H1 (cell line): Measurements from ENCODE around the gene DHX9. TPM values are rescaled to one million over a fixed set of nuclear protein-coding genes. Genes with fewer than 3 reads are reported as not detected.

Source experiments
- CTCF ChIA-PET: fragments of 300-600 bp; sonication (Branson Sonifier 250); formaldehyde crosslinking; loops from one replicate; lab custom pipeline; 2021; ENCODE audit not compliant: partially characterized antibody; lab: Charles Lee
- POLR2A ChIA-PET: fragments of 300-600 bp; sonication (Branson Sonifier 250); formaldehyde crosslinking; loops from one replicate; lab custom pipeline; 2021; ENCODE audit warnings: inconsistent platforms; ENCODE audit not compliant: partially characterized antibody; lab: Charles Lee
- DNase-seq, 2 experiments: peaks; one replicate each; pipeline versions ENCODE4 v3.0.0 to v3.0.0-alpha.2; 2010 to 2022; ENCODE audit warnings: low spot score in 2 of 2, low read depth in 1 of 2, mixed read lengths in 1 of 2
- FAIRE-seq: peaks from 2 replicates; lab custom pipeline; 2011; peaks lifted over from hg19 to GRCh38; lab: Jason Lieb, UNC
- H2AFZ ChIP-seq: 2 replicates; pipeline ENCODE4 v1.8.1; 2012; ENCODE audit warnings: low read length, inconsistent platforms
- H2AK5ac ChIP-seq: 2 replicates; pipeline ENCODE4 v1.6.1; 2013; ENCODE audit warnings: low read depth, low read length
- H2BK120ac ChIP-seq: replicated peaks from 2 replicates; pipeline ENCODE3; 2013; ENCODE audit warnings: low read depth, low read length, inconsistent platforms
- H2BK12ac ChIP-seq: 2 replicates; pipeline ENCODE4 v1.6.1; 2013; ENCODE audit warnings: low read depth, low read length
- H2BK15ac ChIP-seq: 2 replicates; pipeline ENCODE4 v1.6.1; 2013; ENCODE audit warnings: low read length
- H2BK20ac ChIP-seq: 2 replicates; pipeline ENCODE4 v1.6.1; 2013; ENCODE audit warnings: low read length
- H2BK5ac ChIP-seq: 2 replicates; pipeline ENCODE4 v1.6.1; 2013; ENCODE audit warnings: low read depth, low read length
- H3K14ac ChIP-seq: 2 replicates; pipeline ENCODE4 v1.6.1; 2013; ENCODE audit warnings: inconsistent platforms; ENCODE audit not compliant: insufficient read length
- H3K18ac ChIP-seq: 2 replicates; pipeline ENCODE4 v1.6.1; 2013; ENCODE audit warnings: low read length; ENCODE audit errors: extremely low read depth
- H3K23ac ChIP-seq: 2 replicates; pipeline ENCODE4 v1.6.1; 2013; ENCODE audit warnings: inconsistent platforms; ENCODE audit not compliant: insufficient read length
- H3K23me2 ChIP-seq: 2 replicates; pipeline ENCODE4 v1.6.1; 2013; ENCODE audit warnings: low read depth, low read length
- H3K27ac ChIP-seq: 2 replicates; pipeline ENCODE4 v1.6.1; 2011; ENCODE audit warnings: low read depth, low read length, inconsistent platforms
- H3K27me3 ChIP-seq, 4 experiments: replicated peaks in 1 of 4; 1 replicate in 1 of 4; 2 replicates in 3 of 4; pipeline versions ENCODE4 v1.6.1 to v1.8.1; 2011 to 2013; ENCODE audit warnings: low read length in 3 of 4, mild to moderate bottlenecking in 3 of 4, inconsistent platforms in 2 of 4, mixed read lengths in 2 of 4, moderate library complexity in 1 of 4; ENCODE audit not compliant: control insufficient read depth in 3 of 4, insufficient read depth in 3 of 4; ENCODE audit errors: extremely low read depth in 1 of 4
- H3K36me3 ChIP-seq, 4 experiments: 2 replicates each; pipeline versions ENCODE4 v1.6.1 to v1.8.1; 2011 to 2013; ENCODE audit warnings: mild to moderate bottlenecking in 4 of 4, low read length in 3 of 4, moderate library complexity in 2 of 4, control low read depth in 1 of 4, inconsistent platforms in 1 of 4; ENCODE audit not compliant: insufficient read depth in 4 of 4, control insufficient read depth in 2 of 4
- H3K4ac ChIP-seq: replicated peaks from 2 replicates; pipeline ENCODE3; 2013; ENCODE audit warnings: low read length, low read depth, mixed read lengths, inconsistent platforms; ENCODE audit not compliant: insufficient read length
- H3K4me1 ChIP-seq, 4 experiments: replicated peaks in 1 of 4; 1 replicate in 1 of 4; 2 replicates in 3 of 4; pipeline versions ENCODE4 v1.6.1 to v1.8.1; 2011 to 2013; ENCODE audit warnings: low read length in 3 of 4, inconsistent platforms in 2 of 4, mixed read lengths in 1 of 4; ENCODE audit not compliant: insufficient read depth in 4 of 4, control insufficient read depth in 3 of 4
- H3K4me2 ChIP-seq, 2 experiments: 2 replicates each; pipeline versions ENCODE4 v1.6.1 to v1.8.1; 2011 to 2013; ENCODE audit warnings: low read depth in 2 of 2, low read length in 2 of 2, control low read depth in 1 of 2, inconsistent platforms in 1 of 2, mild to moderate bottlenecking in 1 of 2; ENCODE audit not compliant: insufficient read depth in 1 of 2
- H3K4me3 ChIP-seq, 4 experiments: fragments of 200-600, 300-600 bp in 1 of 4; sonication (generic), shearing (Covaris generic), sonication (Bioruptor Twin) in 1 of 4; 2 replicates each; pipeline versions ENCODE4 v1.5.1 to v1.8.1; 2011 to 2016; ENCODE audit warnings: low read length in 4 of 4, low read depth in 3 of 4, control low read depth in 2 of 4, inconsistent platforms in 2 of 4, mild to moderate bottlenecking in 2 of 4, mixed read lengths in 1 of 4, moderate library complexity in 1 of 4; ENCODE audit not compliant: insufficient read depth in 2 of 4; ENCODE audit errors: extremely low read depth in 1 of 4
- H3K56ac ChIP-seq: replicated peaks from 2 replicates; pipeline ENCODE3; 2013; ENCODE audit warnings: low read depth, mild to moderate bottlenecking, mixed read lengths, low read length, inconsistent platforms; ENCODE audit not compliant: insufficient read length
- H3K79me1 ChIP-seq: 2 replicates; pipeline ENCODE4 v1.6.1; 2013; ENCODE audit warnings: low read depth, low read length, control low read depth
- H3K79me2 ChIP-seq, 2 experiments: 2 replicates each; pipeline versions ENCODE4 v1.6.1 to v1.8.1; 2012 to 2013; ENCODE audit warnings: low read length in 2 of 2, mild to moderate bottlenecking in 2 of 2, inconsistent platforms in 1 of 2; ENCODE audit not compliant: insufficient read depth in 2 of 2, control insufficient read depth in 1 of 2
- H3K9ac ChIP-seq, 4 experiments: replicated peaks in 1 of 4; 1 replicate in 1 of 4; 2 replicates in 3 of 4; pipeline versions ENCODE4 v1.6.1 to v1.8.1; 2011 to 2013; ENCODE audit warnings: low read depth in 3 of 4, low read length in 3 of 4, control low read depth in 2 of 4, mild to moderate bottlenecking in 2 of 4, moderate library complexity in 2 of 4, inconsistent platforms in 1 of 4; ENCODE audit errors: extremely low read depth in 1 of 4
- H3K9me3 ChIP-seq, 2 experiments: 2 replicates each; pipeline versions ENCODE4 v1.6.1 to v1.8.1; 2012 to 2013; ENCODE audit warnings: mild to moderate bottlenecking in 2 of 2, moderate library complexity in 2 of 2, control low read depth in 1 of 2, inconsistent platforms in 1 of 2, low read depth in 1 of 2, low read length in 1 of 2, mixed read lengths in 1 of 2; ENCODE audit not compliant: insufficient read depth in 2 of 2
- H4K20me1 ChIP-seq, 2 experiments: replicated peaks in 1 of 2; 2 replicates each; pipeline versions ENCODE3 to v1.8.1; 2011 to 2013; ENCODE audit warnings: inconsistent platforms in 2 of 2, low read length in 2 of 2, mild to moderate bottlenecking in 1 of 2; ENCODE audit not compliant: insufficient read depth in 2 of 2, control insufficient read depth in 1 of 2
- H4K5ac ChIP-seq: 2 replicates; pipeline ENCODE4 v1.6.1; 2013; ENCODE audit warnings: low read length, low read depth, mixed read lengths, inconsistent platforms; ENCODE audit not compliant: insufficient read length
- H4K8ac ChIP-seq: 2 replicates; pipeline ENCODE4 v1.8.0; 2013; ENCODE audit warnings: mild to moderate bottlenecking, moderate library complexity, low read length, inconsistent platforms; ENCODE audit not compliant: insufficient read depth; ENCODE audit errors: extremely low read depth
- H4K91ac ChIP-seq: replicated peaks from 2 replicates; pipeline ENCODE3; 2013; ENCODE audit warnings: low read length, mixed read lengths, inconsistent platforms; ENCODE audit not compliant: insufficient read length
- CTBP2 ChIP-seq: IDR thresholded peaks from 2 replicates; pipeline ENCODE4 v1.7.0; 2011; ENCODE audit warnings: borderline replicate concordance, mild to moderate bottlenecking, moderate library complexity, mixed read lengths, low read length; ENCODE audit not compliant: insufficient read depth, insufficient read length
- EGR1 ChIP-seq: IDR thresholded peaks from 2 replicates; pipeline ENCODE4 v1.6.1; 2011; ENCODE audit warnings: low read depth, low read length, borderline replicate concordance
- FOSL1 ChIP-seq: IDR thresholded peaks from 2 replicates; pipeline ENCODE4 v1.6.1; 2011; ENCODE audit warnings: mild to moderate bottlenecking, low read depth, low read length, moderate library complexity; ENCODE audit not compliant: insufficient read depth
- SUZ12 ChIP-seq: fragments of 200-600 bp; sonication (generic); IDR thresholded peaks from 2 replicates; pipeline ENCODE4 v1.6.1; 2012; ENCODE audit warnings: mild to moderate bottlenecking, inconsistent platforms, low read length, moderate library complexity, mixed read lengths
- WGBS, 2 experiments: shearing (Covaris generic) in 1 of 2; methylation state at CpG; one replicate each; pipeline versions ENCODE4 v1.1.6 to v1.1.7; 2013 to 2015; ENCODE audit warnings: low lambda C conversion rate in 2 of 2, mixed read lengths in 2 of 2, inconsistent platforms in 1 of 2, low coverage in 1 of 2, missing lambda C conversion rate in 1 of 2; ENCODE audit not compliant: insufficient replicate concordance in 2 of 2, insufficient coverage in 1 of 2, insufficient read length in 1 of 2; ENCODE audit errors: extremely low coverage in 1 of 2, missing lambda C conversion rate in 1 of 2; 5-methylcytosine and 5-hydroxymethylcytosine counted together
- polyA plus RNA-seq, 7 experiments: library from polyadenylated mRNA; depleted of rRNA in 3 of 7; stranded (reverse) in 5 of 7; unstranded in 2 of 7; fragments of >200 nt in 5 of 7; fragments of 200-250 nt in 2 of 7; gene quantifications; 1 replicate in 5 of 7; 2 replicates in 1 of 7; 4 replicates in 1 of 7; pipeline versions ENCODE4 v1.2.1 to v1.2.3, GENCODE V29; 2011 to 2013; ENCODE audit warnings: missing spikeins in 2 of 7, mixed read lengths in 2 of 7
- total RNA-seq: library from RNA; stranded (reverse); fragmentation: NEBNext Ultra II Directional; extraction: Animal tissue kit (Norgen Biotek cat#: 25700); gene quantifications from 2 replicates; pipeline ENCODE4 v1.2.1, GENCODE V29; 2021

Gene DHX9
- total and polyA plus RNA-seq, 2 of the 8 experiments (the other 6 are each of a cell fraction or from before 2014, with no cell fraction given): 153 to 333 TPM

GRCh38 chr1:182877842-182878241 lies 38.7 kb downstream of the DHX9 start:
- H3K79me1 ChIP-seq: no peaks in the 10 kb centered on the region; the same call in 1 of the 2 replicates
- no peak for DNase-seq
- H3K56ac ChIP-seq: no peak overlapping the region
- H3K18ac ChIP-seq: no peak overlapping the region
- POLR2A ChIA-PET: interaction anchor here (1.0 to 7.0 kb wide), 9 partner anchors 8 to 34 kb away, joined by 4 to 34 read pairs (median 14); no protein-coding TSS in a partner anchor
- H3K27ac ChIP-seq: no peak overlapping the region
- TF ChIP-seq SUZ12: no peak
- no peak for TF ChIP-seq CTBP2
- no peak for TF ChIP-seq EGR1
- TF ChIP-seq FOSL1: no peak
- FAIRE-seq: no peak
- no peak overlapping the region for H4K91ac ChIP-seq
- no peak overlapping the region for H2AFZ ChIP-seq
- H2BK120ac ChIP-seq: no peak overlapping the region
- no peaks in the 10 kb centered on the region for H3K4me1 ChIP-seq
- CTCF ChIA-PET: no interaction called here
- no peak overlapping the region for H4K8ac ChIP-seq
- no peaks in the 10 kb centered on the region for H3K27me3 ChIP-seq
- peaks cover 6 to 9% of the 10 kb centered on the region in 2 experiments for H4K20me1 ChIP-seq
- H3K9me3 ChIP-seq: no peaks in the 10 kb centered on the region
- H3K36me3 ChIP-seq: peaks cover 60 to 100% (median 98%) of the 10 kb centered on the region in 4 experiments
- H2AK5ac ChIP-seq: no peak overlapping the region
- H2BK15ac ChIP-seq: no peak overlapping the region
- no peak overlapping the region for H3K4me2 ChIP-seq
- H2BK12ac ChIP-seq: no peak overlapping the region
- H2BK20ac ChIP-seq: no peak overlapping the region
- 92% methylated on average over 7 of the region's 7 CpGs; no CpG with 5 or more reads in 1 of the 2 experiments for WGBS, 2 experiments
- no peak overlapping the region for H4K5ac ChIP-seq
- H3K79me2 ChIP-seq: no peaks in the 10 kb centered on the region
- no peak overlapping the region for H3K4me3 ChIP-seq
- no peak overlapping the region for H3K23ac ChIP-seq
- no peak overlapping the region for H3K9ac ChIP-seq
- no peak overlapping the region for H2BK5ac ChIP-seq
- H3K23me2 ChIP-seq: no peaks in the 10 kb centered on the region
- H3K14ac ChIP-seq: no peak overlapping the region
- H3K4ac ChIP-seq: no peak overlapping the region
